Measurements from ENCODE around the gene LRP2BP.
"Not testable (repeated sequence)": the region's sequence is repeated elsewhere in the genome, so short reads cannot be mapped to it uniquely, and the experiment has no call there.

The LRP2BP gene

GRCh38 chr4:185322803-185323202, 72.9 kb downstream of the LRP2BP start:
- no peak for DNase-seq

DNA sequence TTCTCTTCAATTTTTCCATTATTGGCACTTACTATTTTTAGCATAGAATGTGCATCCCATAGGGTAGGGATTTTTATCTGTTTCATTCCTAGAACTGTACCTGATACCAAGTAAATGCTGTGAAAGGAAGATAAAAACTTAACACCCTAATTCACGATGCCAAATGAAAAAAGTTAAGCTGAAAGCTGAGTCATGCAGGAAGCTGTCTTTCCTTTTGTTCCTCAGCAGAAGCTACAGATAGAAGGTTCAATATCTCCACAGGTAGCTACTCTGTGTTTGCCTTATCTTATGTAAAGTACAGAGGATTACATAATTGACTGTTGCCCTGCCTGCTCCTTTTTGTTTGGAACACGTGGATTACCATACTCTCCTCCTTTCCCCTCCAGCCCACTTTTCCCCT, 77.0 kb downstream of the LRP2BP start:
- no peak for DNase-seq

- DNase-seq, result no peak
Observed at GRCh38 chr4:185317880-185318279, 77.8 kb downstream of the LRP2BP start.

GRCh38 chr4:185317462-185317861, 78.3 kb downstream of the LRP2BP start:
- DNase-seq, result not testable (repeated sequence)

Measured in right hindlimb (tissue), 1 donor.